Left renal cortex interstitium (tissue), 4 donors: ENCODE results near the gene NUP210. TPM values are rescaled to one million over a fixed set of nuclear protein-coding genes. Genes with fewer than 3 reads are reported as not detected.

Source experiments
- polyA plus RNA-seq, 4 donors: library from polyadenylated mRNA; unstranded; fragments of 120-200 nt; gene quantifications; one replicate each; pipeline ENCODE4 v1.2.1, GENCODE V29; 2013; ENCODE audit not compliant: insufficient read length in 4 of 4

Gene NUP210
- polyA plus RNA-seq, 4 donors: 21.1 to 35.1 (median 26.7) TPM

Other genes with a start within 250 kb of the NUP210 start
- gene HDAC11, start 60.0 kb upstream of the NUP210 start, polyA plus RNA-seq: 10 to 100 TPM; 22.2 to 25.4 (median 23.3) TPM
- gene FBLN2, start 128.8 kb upstream of the NUP210 start, polyA plus RNA-seq: 10 to 100 TPM; 24.3 to 31.9 (median 27.5) TPM